ENCODE measurements around the gene CDH22. TPM values are rescaled to one million over a fixed set of nuclear protein-coding genes. Genes with fewer than 3 reads are reported as not detected.

The CDH22 gene
- total RNA-seq, 1 donor from 2014 or later = not detected

GRCh38 chr20:46219190-46219589, 89.1 kb downstream of the CDH22 start:
- DNase-seq (ENCODE audit: low read depth, low spot score) = no peak

DNA sequence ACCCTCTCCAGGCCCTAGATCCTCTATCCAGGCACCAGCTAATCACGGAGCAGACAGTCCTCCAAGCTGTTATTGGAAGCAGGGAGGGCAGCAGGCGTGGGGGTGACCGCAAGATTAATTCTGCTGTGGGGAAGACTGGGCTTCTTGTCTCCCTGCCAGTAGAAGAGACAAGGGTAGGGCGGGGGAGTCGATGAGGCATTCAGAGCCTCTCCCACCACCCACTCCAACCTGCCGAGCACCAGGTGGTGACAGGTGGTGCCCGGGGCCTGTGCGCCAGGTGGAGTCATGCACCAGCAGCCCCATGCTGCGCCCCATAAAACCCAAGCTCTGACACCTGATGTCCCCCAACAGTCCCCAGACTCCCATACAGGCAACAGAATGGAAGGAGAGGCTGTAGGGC, 89.6 kb downstream of the CDH22 start:
- no peak for DNase-seq (ENCODE audit: low read depth, low spot score)

DNA sequence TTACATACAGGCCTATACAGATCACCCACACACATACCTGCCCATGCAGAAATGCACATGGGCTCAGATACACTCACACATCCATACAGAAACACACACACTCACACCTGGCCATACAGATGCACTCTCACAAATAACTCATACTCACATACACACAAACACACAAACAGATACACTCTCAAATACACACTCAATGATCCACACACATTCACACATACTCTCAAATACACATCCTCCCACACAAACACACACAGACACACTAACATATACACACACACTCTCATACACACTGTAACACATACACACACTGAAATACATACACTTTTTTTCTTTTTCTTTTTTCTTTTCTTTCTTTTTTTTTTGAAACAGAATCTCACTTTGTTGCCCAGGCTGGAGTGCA, 90.7 kb downstream of the CDH22 start:
- DNase-seq (ENCODE audit: low read depth, low spot score) = no peak

- no peak for DNase-seq (ENCODE audit: low read depth, low spot score)
These were observed 91.4 kb downstream of the CDH22 start for GRCh38 chr20:46216770-46217464.

GRCh38 chr20:46215913-46216707, 92.2 kb downstream of the CDH22 start:
- DNase-seq (ENCODE audit: low read depth, low spot score) = no peak

GRCh38 chr20:46214824-46215488, 93.3 kb downstream of the CDH22 start:
- DNase-seq (ENCODE audit: low read depth, low spot score) = no peak

DNA sequence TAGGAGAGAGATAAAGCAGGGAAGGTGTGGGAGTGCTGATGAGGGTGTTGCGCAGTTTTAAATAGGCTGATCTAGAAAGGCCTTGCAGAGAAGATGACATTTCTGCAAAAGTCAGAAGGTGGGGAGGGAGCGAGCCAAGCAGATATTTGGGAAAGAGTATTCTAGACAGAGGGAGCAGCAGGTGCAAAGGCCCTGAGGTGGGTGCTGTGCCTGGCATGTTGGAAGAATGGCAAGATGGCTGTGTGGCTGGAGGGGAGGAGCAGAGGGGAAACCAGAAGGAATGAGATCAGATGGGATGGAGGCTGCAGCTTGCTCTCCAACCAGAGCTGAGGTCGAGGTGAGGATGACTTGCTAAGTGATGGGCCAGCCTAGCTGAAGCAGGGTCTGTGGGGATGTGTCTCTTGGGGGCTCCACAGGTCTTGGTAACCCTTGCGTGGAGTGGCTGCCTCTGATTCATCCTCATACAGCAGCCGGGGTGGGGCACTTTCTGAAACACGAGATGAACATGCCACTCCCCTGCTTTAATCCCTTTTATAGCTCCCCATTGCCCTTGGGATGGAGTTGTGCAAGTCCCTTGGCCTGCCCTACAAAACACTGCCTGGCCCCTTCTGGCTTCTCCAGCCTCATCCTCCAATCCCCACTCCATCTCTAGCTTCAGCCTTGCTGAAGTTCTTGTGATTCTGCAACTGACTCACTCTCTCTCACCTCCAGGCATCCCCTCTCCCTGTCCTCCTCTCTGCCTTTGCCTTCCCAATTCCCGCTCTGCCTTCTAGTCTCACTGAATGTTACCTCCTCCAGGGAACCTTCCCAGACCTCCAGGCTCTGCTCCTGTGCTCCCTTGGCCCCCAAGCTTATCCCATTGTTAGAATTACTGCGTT, 94.1 kb downstream of the CDH22 start:
- no peak for DNase-seq (ENCODE audit: low read depth, low spot score)

- no peak for DNase-seq (ENCODE audit: low read depth, low spot score)
These were observed 95.4 kb downstream of the CDH22 start for GRCh38 chr20:46212876-46213275.

- DNase-seq (ENCODE audit: low read depth, low spot score) = no peak
These were observed 96.0 kb downstream of the CDH22 start for GRCh38 chr20:46212252-46212651.

GRCh38 chr20:46211331-46211722, 97.0 kb downstream of the CDH22 start:
- DNase-seq (ENCODE audit: low read depth, low spot score) = no peak

- no peak for DNase-seq (ENCODE audit: low read depth, low spot score)
These were observed 97.5 kb downstream of the CDH22 start for GRCh38 chr20:46210672-46211330.

DNA sequence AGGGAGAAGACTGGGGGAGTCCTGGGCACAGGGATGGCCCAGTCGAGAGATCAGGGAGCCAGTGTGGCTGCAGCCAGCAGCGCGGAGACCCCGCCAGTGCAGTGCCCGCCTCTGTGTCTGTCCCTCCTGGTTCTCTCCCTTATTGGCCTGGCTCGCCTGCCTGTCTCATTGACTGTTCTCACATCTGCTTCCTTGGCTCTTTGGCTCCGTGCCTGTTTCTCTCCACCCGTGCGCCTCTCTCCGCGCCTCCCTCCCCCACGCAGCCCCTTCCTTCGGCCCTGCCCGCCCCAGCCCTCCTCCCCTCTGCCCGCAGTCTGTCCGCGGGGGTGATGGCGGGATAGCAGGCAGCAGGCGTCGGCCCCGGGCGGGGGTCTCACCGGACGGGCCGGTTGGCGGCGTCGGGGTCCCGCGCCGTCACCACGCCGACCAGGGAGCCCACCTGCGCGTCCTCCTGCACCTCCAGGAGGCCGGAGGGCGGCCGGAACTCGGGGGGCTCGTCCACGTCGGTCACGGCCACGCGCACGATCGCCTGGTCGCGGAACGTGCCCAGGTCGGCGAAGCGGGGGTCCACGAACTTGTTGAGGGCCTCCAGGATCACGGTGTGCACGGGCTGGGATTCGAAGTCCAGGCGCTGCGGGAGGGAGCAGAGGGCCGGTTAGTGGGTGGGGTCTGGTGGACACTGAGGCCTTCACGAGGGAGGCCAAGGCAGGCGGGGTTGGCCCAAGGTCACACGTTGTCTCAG, 98.2 kb downstream of the CDH22 start:
- DNase-seq (ENCODE audit: low read depth, low spot score) = no peak

GRCh38 chr20:46207793-46208192, 100.5 kb downstream of the CDH22 start:
- DNase-seq (ENCODE audit: low read depth, low spot score) = no peak

DNA sequence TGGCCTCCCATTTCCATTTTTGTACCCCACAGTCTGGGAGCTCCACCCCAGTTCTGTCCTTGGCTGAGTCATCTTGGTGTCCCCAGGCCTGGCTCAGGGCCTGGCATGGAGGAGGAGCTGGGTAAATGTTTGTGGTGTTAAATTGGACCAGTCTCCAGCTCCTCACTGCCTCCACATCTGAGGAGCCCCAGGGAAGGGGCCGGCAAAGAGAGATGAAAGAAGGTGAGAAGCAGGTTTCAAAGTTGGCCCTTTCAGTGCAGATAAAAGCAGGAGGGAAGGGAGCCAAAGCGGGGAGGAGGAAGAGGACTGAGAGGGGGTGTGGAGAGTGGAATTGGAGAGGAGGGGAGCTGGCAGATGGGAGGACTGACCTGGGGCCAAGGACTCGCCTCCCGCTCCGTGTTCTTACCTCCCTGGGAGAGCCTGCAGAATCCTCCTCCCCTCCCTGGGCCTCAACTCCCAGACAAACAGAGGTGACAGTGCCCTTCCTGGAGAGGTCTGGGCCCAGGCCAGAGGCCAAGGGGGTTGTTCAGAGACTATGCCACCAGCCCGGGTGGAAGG, 101.2 kb downstream of the CDH22 start:
- no peak for DNase-seq (ENCODE audit: low read depth, low spot score)

DNA sequence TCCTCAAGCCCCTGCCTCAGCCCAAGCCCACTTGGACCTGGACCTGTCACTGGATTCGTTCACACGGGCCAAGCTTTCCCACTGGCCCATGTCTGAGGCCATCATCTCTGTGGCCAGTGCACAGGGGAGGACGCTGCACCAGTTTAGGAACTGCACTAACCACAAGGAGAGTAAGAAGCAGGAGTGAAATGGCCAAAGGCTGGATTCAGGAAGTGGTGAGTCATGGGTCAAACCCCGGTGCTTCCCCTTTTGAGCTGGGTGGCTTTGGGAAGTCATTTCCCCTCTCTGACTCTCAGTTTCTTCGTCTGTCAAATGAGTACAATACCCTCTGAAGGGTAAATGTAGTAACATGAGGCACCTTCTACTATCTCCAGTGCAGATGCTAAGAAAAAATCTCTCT, 102.3 kb downstream of the CDH22 start:
- peak; percentile 19 for DNase-seq (ENCODE audit: low read depth, low spot score)

DNA sequence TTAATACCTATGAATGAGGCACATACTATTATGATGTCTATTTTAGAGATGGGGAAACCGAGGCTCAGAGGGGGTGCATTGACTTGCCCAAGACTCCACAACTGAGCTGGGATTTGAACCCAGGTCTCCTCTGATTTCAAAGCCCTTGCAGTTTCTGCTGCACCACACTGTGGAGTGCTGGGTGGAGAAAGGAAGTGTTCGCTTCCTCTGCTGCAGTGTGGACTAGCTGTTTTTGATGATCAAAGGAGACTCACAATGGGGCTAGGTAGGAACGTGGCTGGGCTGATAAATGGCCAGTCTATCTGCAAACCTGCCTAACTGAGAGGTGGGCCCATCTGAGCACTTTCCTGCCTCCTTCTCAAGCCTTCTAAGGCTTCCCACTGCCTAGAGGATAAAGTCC, 102.9 kb downstream of the CDH22 start:
- DNase-seq (ENCODE audit: low read depth, low spot score) = no peak

DNA sequence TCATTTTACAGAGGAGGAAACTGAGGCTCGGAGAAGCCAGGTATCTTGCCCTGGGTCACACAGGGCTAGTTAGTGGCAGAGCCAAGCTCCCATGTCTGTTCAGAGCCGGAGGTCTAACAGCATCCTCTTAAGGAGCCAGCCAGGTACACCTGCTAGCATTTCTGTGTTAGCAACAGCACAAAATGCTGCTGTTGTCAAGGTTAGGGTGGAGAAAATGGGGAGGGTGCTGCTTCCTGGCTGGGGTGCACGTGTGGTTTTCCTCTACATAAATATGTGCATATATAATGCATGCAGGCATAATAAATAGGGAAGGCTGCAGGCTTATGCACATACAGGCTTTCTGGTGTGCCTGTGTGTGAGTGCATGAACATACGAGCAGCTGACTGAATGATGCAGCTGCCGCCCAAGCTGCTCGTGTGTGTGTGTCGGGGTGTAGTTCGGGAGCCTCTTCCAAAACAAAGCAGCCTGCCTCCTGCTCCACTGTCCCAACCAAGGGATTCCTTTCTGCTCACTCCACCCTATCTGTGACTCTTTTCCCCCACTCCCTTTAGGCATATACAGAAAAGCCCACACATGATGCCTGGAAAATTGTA, 103.6 kb downstream of the CDH22 start:
- DNase-seq (ENCODE audit: low read depth, low spot score) = no peak

- DNase-seq (ENCODE audit: low read depth, low spot score) = no peak
These were observed 104.8 kb downstream of the CDH22 start for GRCh38 chr20:46203510-46203837.

- no peak for DNase-seq (ENCODE audit: low read depth, low spot score)
These were observed 105.4 kb downstream of the CDH22 start for GRCh38 chr20:46202766-46203509.

All from pulmonary artery endothelial cell (primary cell).